ENCODE data around the gene PAIP2B.

PAIP2B gene

GRCh38 chr2:71252862-71253261, 26.0 kb upstream of the PAIP2B start:
- H3K4me2 ChIP-seq: no peak overlapping the region
- no peaks in the 10 kb centered on the region for H3K27me3 ChIP-seq (ENCODE audit: insufficient read depth, low read depth)
- H3K36me3 ChIP-seq (ENCODE audit: insufficient read depth): no peaks in the 10 kb centered on the region
- no peak overlapping the region for H3K9ac ChIP-seq
- H2AFZ ChIP-seq (ENCODE audit: low read depth): no peak overlapping the region
- no peaks in the 10 kb centered on the region for H3K4me1 ChIP-seq (ENCODE audit: low read depth, poor library complexity, severe bottlenecking)
- H3K79me2 ChIP-seq (ENCODE audit: insufficient read depth, low read depth): no peaks in the 10 kb centered on the region
- no peak for TF ChIP-seq CTCF (conservative IDR thresholded peaks at IDR 0.05; ENCODE audit: low read depth, low read length)
- H4K20me1 ChIP-seq (ENCODE audit: insufficient read depth): no peaks in the 10 kb centered on the region
- H3K4me3 ChIP-seq (IDR thresholded peaks at IDR 0.05; ENCODE audit: insufficient read depth, low read depth, low read length): no peak overlapping the region
- H3K27ac ChIP-seq: no peak overlapping the region

- Histone ChIP-seq H3K79me2 (ENCODE audit: insufficient read depth, low read depth) (no peaks in the 10 kb centered on the region), H3K27ac (no peak overlapping the region), H2AFZ (ENCODE audit: low read depth) (no peak overlapping the region), H3K4me2 (no peak overlapping the region), H3K4me3 (IDR thresholded peaks at IDR 0.05; ENCODE audit: insufficient read depth, low read depth, low read length) (no peak overlapping the region), H3K9ac (no peak overlapping the region), H3K27me3 (ENCODE audit: insufficient read depth, low read depth) (no peaks in the 10 kb centered on the region), H3K36me3 (ENCODE audit: insufficient read depth) (no peaks in the 10 kb centered on the region), H4K20me1 (ENCODE audit: insufficient read depth) (no peaks in the 10 kb centered on the region), H3K4me1 (ENCODE audit: low read depth, poor library complexity, severe bottlenecking) (no peaks in the 10 kb centered on the region)
- no peak for TF ChIP-seq CTCF (conservative IDR thresholded peaks at IDR 0.05; ENCODE audit: low read depth, low read length)
These were observed 24.0 kb upstream of the PAIP2B start for GRCh38 chr2:71250935-71251334.

GRCh38 chr2:71244302-71244660, 17.4 kb upstream of the PAIP2B start:
- Histone ChIP-seq H3K9ac (no peak overlapping the region), H3K4me2 (no peak overlapping the region), H3K79me2 (ENCODE audit: insufficient read depth, low read depth) (no peaks in the 10 kb centered on the region), H3K27me3 (ENCODE audit: insufficient read depth, low read depth) (no peaks in the 10 kb centered on the region), H3K4me1 (ENCODE audit: low read depth, poor library complexity, severe bottlenecking) (peaks cover 24% of the 10 kb centered on the region), H3K36me3 (ENCODE audit: insufficient read depth) (no peaks in the 10 kb centered on the region; the same call in 1 of the 2 replicates), H4K20me1 (ENCODE audit: insufficient read depth) (no peaks in the 10 kb centered on the region), H3K27ac (no peak overlapping the region), H2AFZ (ENCODE audit: low read depth) (no peak overlapping the region), H3K4me3 (IDR thresholded peaks at IDR 0.05; ENCODE audit: insufficient read depth, low read depth, low read length) (no peak overlapping the region)
- TF ChIP-seq CTCF (conservative IDR thresholded peaks at IDR 0.05; ENCODE audit: low read depth, low read length): no peak

- Histone ChIP-seq H3K4me2 (no peak overlapping the region), H3K4me3 (IDR thresholded peaks at IDR 0.05; ENCODE audit: insufficient read depth, low read depth, low read length) (no peak overlapping the region), H3K9ac (no peak overlapping the region), H3K79me2 (ENCODE audit: insufficient read depth, low read depth) (no peaks in the 10 kb centered on the region), H3K27ac (no peak overlapping the region), H3K36me3 (ENCODE audit: insufficient read depth) (no peaks in the 10 kb centered on the region; the same call in 1 of the 2 replicates), H3K27me3 (ENCODE audit: insufficient read depth, low read depth) (no peaks in the 10 kb centered on the region), H4K20me1 (ENCODE audit: insufficient read depth) (no peaks in the 10 kb centered on the region), H2AFZ (ENCODE audit: low read depth) (no peak overlapping the region), H3K4me1 (ENCODE audit: low read depth, poor library complexity, severe bottlenecking) (peaks cover 24% of the 10 kb centered on the region)
- no peak for TF ChIP-seq CTCF (conservative IDR thresholded peaks at IDR 0.05; ENCODE audit: low read depth, low read length)
These were observed 16.9 kb upstream of the PAIP2B start for GRCh38 chr2:71243634-71244301.
